Right forelimb (tissue), 1 donor: ENCODE measurements around the gene NACC1.

Source experiments
- DNase-seq: peaks from one replicate; pipeline ENCODE4 v3.0.0-alpha.2; 2018

NACC1 gene

GRCh38 chr19:13117772-13118423 lies at the start of gene NACC1:
NACC1 (plus strand) TSS chr19:13118264; CDS start chr19:13135208, 16,944 bp downstream.
- peak; percentile 95 for DNase-seq

- DNase-seq, result no peak
These were observed 48.4 kb upstream of the NACC1 start for GRCh38 chr19:13069415-13070359.

GRCh38 chr19:13070425-13071140 lies 47.5 kb upstream of the NACC1 start:
- DNase-seq, result no peak

DNA sequence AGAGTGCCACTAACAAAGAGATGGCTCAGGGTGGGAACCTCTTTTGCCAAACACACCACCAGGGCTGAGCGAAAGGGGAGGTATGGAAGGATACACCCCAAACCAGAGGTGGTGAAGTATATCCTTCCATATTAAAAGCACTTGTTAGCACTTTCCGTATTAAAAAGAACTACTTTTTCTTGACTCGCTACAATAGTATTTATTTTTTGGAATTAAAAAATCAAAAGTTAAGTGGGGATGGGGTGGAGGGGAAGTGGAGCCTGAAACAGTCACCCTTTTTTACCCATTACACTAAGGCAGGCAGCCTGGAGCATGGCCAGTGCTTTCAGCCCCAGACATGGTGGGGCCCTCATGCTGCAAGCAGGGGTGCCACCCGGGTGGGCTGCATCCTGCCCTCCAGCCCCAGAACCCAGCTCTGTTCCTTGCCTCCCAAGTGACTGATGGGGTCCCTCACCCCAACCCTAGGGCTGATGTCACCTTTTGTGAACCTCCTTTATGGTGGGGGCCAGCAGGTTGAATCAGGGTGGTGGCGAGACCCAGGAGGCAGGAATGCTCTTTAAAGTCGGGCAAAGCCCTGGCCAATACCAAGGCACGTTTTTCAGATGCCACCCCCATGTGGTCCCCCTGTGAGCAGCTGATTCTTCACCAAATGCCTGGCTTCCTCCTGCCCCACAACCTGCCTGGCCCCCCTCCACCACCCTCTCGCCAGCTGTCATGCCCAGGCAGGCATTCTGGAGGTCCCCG lies 46.4 kb upstream of the NACC1 start:
- no peak for DNase-seq

GRCh38 chr19:13072188-13072908 lies 45.7 kb upstream of the NACC1 start:
- DNase-seq, result no peak

DNA sequence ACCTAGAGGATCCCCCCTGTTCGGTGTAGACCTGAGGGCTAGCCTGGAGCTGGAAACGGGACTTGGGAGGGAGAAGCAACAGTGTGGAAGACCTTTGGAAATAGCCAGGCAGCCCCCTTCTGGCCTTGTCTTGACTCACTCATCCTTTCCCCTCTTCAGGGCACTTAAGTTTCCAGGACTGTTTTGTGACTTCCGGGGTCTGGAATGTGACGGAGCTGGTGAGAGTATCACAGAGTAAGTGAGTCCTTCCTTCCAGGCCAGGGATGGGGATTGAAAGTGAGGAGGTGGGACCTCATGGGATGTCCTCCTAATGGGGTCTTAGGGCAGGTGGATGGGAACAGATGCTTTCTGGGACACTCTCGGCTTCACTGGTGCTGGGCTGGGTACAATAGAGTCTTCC lies 44.8 kb upstream of the NACC1 start:
- DNase-seq, result no peak

- no peak for DNase-seq
These were observed 43.7 kb upstream of the NACC1 start for GRCh38 chr19:13074378-13074777.

DNA sequence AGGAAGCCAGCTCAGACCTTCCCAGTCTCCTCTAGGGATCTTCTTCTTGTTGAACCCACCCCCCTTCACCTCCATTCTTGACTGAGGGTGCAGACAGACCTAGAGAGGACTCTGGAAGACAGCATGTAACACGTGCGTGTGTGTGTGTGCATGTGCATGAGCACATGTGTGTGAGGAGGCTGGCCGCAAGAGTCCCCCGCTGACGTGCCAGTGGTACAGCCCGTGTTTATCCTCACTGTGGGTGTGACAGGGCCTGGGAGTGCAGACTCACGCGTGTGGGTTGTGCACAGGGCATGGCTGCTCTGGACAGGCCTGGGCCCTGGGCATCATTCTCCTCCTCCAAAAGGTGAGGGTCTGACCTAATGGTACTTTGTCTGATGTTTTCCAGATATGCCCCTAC lies 41.7 kb upstream of the NACC1 start:
- no peak for DNase-seq

DNA sequence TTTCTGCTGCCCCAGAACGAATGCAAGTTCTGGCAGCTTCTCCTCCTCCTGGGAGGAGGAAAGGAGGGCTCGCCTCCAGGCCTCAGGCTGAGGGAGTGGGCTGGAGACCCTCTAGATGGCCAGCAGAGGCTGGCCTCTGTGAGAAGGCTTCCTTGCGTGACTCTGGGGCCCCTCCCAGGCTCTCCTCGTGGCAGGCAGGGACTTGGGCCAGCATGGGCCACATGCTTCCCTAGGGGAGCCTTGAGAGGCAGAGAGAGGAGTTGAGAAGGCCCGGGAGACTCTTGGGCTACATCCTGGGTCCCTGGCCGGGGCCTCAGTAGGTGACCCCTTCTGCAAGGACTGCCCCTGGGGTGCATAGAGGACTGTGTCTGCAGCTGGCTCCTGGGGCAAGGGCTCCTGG lies 41.3 kb upstream of the NACC1 start:
- DNase-seq, result no peak

- no peak for DNase-seq
These were observed 40.8 kb upstream of the NACC1 start for GRCh38 chr19:13077240-13077639.

DNA sequence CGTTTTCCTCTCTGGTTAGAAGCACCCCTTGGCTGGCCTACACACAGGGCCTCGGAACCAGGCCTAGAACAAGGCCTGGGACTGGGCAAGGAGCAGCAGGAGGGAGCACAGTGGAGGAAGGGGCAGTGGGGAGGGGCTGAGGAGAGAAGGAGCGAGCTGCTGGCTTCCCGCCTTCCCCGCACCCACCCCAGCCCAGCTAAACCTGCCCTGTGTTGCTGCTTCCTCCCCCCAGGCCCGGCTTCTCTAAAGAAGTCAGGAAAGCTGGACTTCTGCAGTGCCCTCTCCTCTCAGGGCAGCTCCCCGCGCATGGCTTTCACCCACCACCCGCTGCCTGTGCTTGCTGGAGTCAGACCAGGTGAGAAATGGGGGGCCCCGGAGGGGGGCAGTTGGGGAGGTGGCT lies 39.7 kb upstream of the NACC1 start:
- no peak for DNase-seq

- DNase-seq, result no peak
These were observed 39.0 kb upstream of the NACC1 start for GRCh38 chr19:13078897-13079541.

GRCh38 chr19:13079542-13079986 lies 38.5 kb upstream of the NACC1 start:
- DNase-seq, result peak; percentile 86

DNA sequence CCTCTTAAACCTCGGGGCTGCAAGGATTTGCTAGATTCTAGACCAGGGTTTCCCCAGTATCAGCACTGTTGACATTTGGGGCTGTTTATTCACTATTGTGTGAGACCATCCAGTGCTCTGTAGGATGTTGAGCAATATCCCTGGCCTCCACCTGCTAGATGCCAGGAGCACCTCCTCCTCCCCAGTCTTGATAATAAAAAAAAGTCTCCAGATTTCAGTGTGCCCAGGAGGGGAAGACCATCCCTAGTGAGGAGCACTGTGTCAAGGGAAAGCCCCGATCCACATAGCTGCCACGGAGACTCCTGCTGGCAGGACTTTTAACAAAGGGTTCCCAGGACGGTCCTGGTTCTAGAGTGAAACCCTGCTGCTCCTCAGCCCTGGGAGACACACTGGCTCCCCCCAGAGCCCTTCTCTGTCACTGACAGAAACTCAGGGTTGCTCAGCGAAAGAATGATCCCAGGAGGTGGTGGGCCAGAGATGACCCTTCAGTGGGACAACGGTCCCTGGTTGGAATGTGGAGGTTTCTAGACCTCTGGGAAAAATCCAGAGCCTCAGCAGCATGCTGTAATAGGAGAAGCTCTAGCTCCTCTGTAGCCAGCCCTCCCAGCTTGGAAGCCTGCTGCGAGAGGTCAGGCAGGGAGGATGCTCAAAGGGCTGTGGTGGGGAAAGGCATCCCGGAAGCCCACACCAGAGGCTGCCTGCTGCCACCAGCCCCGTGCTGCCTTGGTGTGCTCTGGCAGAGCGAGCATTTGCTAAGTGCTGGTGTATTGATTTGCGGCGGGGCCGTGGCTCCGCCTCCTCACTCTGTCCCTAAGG lies 35.7 kb upstream of the NACC1 start:
- no peak for DNase-seq

DNA sequence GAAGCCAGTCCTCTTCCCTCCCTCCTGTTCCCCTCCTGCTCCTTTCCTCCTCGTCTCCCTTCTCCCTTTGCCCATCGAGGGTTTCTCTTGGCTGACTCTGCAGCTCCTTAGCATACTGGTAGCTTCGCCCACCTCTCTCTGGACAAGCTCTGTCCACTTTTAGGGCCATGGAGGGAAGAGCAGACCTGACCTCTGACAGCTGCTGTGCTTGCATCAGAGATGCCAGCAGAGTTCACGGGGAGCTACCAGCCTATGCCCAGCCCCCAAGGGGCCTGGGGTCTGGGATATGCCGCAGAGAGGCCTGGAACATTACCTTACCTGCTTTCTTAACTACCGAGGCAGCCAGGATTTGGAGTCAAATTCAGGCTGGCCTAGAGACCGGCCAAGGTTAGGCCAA lies 35.1 kb upstream of the NACC1 start:
- DNase-seq, result no peak

- DNase-seq, result no peak
These were observed 34.4 kb upstream of the NACC1 start for GRCh38 chr19:13083627-13084026.

- no peak for DNase-seq
These were observed 32.4 kb upstream of the NACC1 start for GRCh38 chr19:13085666-13086065.

DNA sequence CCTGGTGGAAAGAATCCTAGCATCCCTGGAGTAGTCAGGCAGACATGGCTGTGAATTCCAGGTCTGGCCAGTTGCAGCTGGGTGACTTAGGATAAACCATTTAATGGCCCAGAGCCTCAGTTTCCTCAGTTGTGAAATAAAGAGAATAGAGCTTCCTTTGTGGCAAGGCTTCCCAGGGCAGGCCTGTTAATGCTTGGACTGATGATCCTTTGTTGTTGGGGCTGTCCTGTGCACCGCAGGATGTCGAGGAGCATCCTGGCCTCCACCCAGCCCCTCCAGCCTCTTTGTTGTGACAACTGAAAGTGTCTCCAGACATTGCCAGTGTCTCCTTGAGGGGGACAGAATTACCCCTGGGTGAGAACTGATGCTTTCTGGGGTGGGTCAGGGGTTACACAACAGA lies 31.7 kb upstream of the NACC1 start:
- DNase-seq, result no peak

DNA sequence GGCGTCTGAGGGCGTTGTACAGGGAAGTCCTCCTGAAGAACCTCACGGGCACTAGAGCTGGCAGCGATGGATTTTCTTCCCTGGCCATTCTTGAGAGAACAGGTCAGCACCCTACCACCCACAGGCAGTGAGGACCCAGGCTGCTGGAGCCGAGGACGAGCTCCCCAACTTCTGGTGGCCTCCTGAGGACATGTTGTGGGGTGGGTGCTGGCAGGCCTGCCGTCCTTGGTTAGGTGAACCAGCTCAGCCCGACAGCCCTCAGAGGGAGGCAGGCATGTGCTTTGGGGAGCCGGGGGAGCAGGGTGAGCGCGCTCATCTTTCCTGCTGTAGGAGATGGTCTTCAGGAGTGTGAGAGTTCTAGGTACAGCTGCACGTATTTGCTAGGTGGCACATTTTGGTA lies 30.8 kb upstream of the NACC1 start:
- DNase-seq, result no peak

- DNase-seq, result no peak
These were observed 30.1 kb upstream of the NACC1 start for GRCh38 chr19:13087795-13088537.
